ENCODE measurements around the gene POLE. TPM values are rescaled to one million over a fixed set of nuclear protein-coding genes. Genes with fewer than 3 reads are reported as not detected.

The POLE gene
- total RNA-seq, 2 experiments from 2014 or later: 115 to 121 TPM

- CTCF ChIA-PET: interaction anchor here (0.8 kb wide), 1 partner anchor 173 kb away, joined by 3 read pairs; no protein-coding TSS in a partner anchor
- H3K4me3 Mint-ChIP-seq: no peak overlapping the region
These were observed 100.2 kb downstream of the POLE start for GRCh38 chr12:132586929-132587328.

DNA sequence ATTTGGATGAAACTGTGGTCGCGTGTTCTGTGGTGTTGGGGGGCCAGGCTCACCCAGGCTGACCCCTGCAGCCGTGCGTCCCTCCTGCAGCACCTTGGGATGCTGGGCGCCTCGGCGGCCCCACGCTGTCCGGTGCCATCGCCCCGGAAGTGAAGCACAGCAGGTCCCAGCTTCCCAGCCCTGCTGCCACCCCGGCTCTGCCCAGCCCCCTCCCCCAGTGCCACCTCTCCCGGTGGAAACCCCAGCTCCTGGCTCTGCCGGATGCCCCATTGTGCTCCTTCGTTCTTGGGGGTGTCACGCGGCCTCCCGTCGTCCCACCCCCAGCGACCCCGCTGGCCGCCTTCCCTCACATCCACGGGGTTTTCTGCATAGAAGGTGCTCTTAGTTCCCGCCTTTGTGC, 102.0 kb downstream of the POLE start:
- no peaks in the 10 kb centered on the region for H3K4me1 Mint-ChIP-seq (ENCODE audit: low read depth)

More at GRCh38 chr12:132586929-132587328, 100.2 kb downstream of the POLE start:
- H3K4me1 Mint-ChIP-seq (ENCODE audit: low read depth): no peaks in the 10 kb centered on the region
- POLR2A ChIA-PET: interaction anchor here (0.6 kb wide), 1 partner anchor 61 kb away, joined by 3 read pairs; no protein-coding TSS in a partner anchor
- no peak for TF ChIP-seq CTCF (IDR thresholded peaks at IDR 0.05)
- DNase-seq (no peak), ATAC-seq (no peak)
- no peak overlapping the region for H3K27ac Mint-ChIP-seq
- peaks cover 5% of the 10 kb centered on the region for H3K36me3 Mint-ChIP-seq (ENCODE audit: low read depth)
- intact Hi-C loops (cut with micrococcal nuclease): no loop called here
- H3K27me3 Mint-ChIP-seq: no peaks in the 10 kb centered on the region
- H3K9me3 Mint-ChIP-seq: no peaks in the 10 kb centered on the region

DNA sequence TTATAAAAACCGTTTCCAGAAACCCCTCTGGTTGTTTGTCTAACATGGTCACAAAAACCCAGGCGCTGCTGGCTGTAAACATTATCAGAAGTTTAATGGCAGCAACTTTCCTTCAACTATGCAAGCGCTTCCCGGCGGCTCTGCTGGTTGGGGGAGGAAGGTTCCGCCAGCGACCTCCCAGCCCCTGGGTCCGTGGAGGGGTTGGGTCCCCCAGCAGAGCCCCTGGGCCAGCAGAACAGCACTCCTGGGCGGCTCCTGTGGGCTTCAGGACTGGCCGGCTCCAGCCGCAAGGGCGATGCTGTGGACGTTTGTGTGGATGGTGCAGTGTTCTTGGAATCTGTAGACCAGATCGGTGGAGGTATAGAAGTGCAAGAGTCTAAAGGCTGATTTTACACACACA, 102.7 kb downstream of the POLE start:
- H3K4me3 Mint-ChIP-seq: no peak overlapping the region
- intact Hi-C loops (cut with micrococcal nuclease): no loop called here

More for the DNA sequence above, 102.0 kb downstream of the POLE start:
- H3K4me3 Mint-ChIP-seq: no peak overlapping the region
- no peak overlapping the region for H3K27ac Mint-ChIP-seq
- intact Hi-C loops (cut with micrococcal nuclease): no loop called here
- ATAC-seq: no peak
- ChIA-PET POLR2A (no interaction called here), CTCF (no interaction called here)
- no peak for TF ChIP-seq CTCF (IDR thresholded peaks at IDR 0.05)
- H3K36me3 Mint-ChIP-seq (ENCODE audit: low read depth): peaks cover 5% of the 10 kb centered on the region
- H3K9me3 Mint-ChIP-seq: no peaks in the 10 kb centered on the region
- DNase-seq: no peak
- no peaks in the 10 kb centered on the region for H3K27me3 Mint-ChIP-seq

GRCh38 chr12:132583736-132584135, 103.4 kb downstream of the POLE start:
- ChIA-PET CTCF (no interaction called here), POLR2A (no interaction called here)
- ATAC-seq (no peak), DNase-seq (no peak)
- Mint-ChIP-seq H3K4me1 (ENCODE audit: low read depth) (no peaks in the 10 kb centered on the region), H3K27ac (no peak overlapping the region), H3K9me3 (no peaks in the 10 kb centered on the region), H3K27me3 (no peaks in the 10 kb centered on the region), H3K4me3 (no peak overlapping the region), H3K36me3 (ENCODE audit: low read depth) (peaks cover 5% of the 10 kb centered on the region)
- intact Hi-C loops (cut with micrococcal nuclease): no loop called here
- no peak for TF ChIP-seq CTCF (IDR thresholded peaks at IDR 0.05)

More for the DNA sequence above, 102.7 kb downstream of the POLE start:
- H3K36me3 Mint-ChIP-seq (ENCODE audit: low read depth): peaks cover 5% of the 10 kb centered on the region
- no peaks in the 10 kb centered on the region for H3K4me1 Mint-ChIP-seq (ENCODE audit: low read depth)
- DNase-seq (no peak), ATAC-seq (no peak)
- no peak for TF ChIP-seq CTCF (IDR thresholded peaks at IDR 0.05)
- no peaks in the 10 kb centered on the region for H3K27me3 Mint-ChIP-seq
- H3K9me3 Mint-ChIP-seq: no peaks in the 10 kb centered on the region
- POLR2A ChIA-PET: no interaction called here
- H3K27ac Mint-ChIP-seq: no peak overlapping the region
- CTCF ChIA-PET: no interaction called here

DNA sequence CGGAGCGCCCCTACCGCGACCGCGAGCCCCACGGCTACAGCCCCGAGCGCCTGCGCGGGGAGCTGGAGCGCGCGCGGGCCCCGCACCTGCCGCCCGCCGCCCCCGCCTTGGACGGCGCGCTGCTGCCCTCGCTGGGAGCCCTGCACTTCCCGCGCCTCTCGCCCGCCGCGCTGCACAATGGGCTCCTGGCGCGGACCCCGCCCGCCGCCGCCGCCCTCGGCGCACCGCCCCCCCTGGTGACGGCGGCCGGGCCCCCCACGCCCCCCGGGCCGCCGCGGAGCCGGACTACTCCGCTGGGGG, 103.8 kb downstream of the POLE start:
- TF ChIP-seq CTCF (IDR thresholded peaks at IDR 0.05): no peak
- H3K27ac Mint-ChIP-seq: no peak overlapping the region
- no peaks in the 10 kb centered on the region for H3K9me3 Mint-ChIP-seq
- ChIA-PET CTCF (no interaction called here), POLR2A (no interaction called here)
- no peaks in the 10 kb centered on the region for H3K27me3 Mint-ChIP-seq
- peaks cover 5% of the 10 kb centered on the region for H3K36me3 Mint-ChIP-seq (ENCODE audit: low read depth)
- DNase-seq (no peak), ATAC-seq (no peak)
- H3K4me1 Mint-ChIP-seq (ENCODE audit: low read depth): no peaks in the 10 kb centered on the region
- no peak overlapping the region for H3K4me3 Mint-ChIP-seq
- intact Hi-C loops (cut with micrococcal nuclease): no loop called here

Measured in activated CD8-positive, alpha-beta T cell treated with anti-CD3 and anti-CD28 coated beads for 36 hours (primary cell).